HG03565 (cell line): ENCODE data around the gene VPS37C.

Experiments used
- ATAC-seq: cut with Tn5 transposase; IDR thresholded peaks from one replicate; pipeline ENCODE4 v1.9.1; 2021; ENCODE audit warnings: mild to moderate bottlenecking, moderate library complexity; ENCODE audit not compliant: unreplicated experiment

Gene VPS37C

GRCh38 chr11:61155312-61155711 lies 5.9 kb downstream of the VPS37C start:
- ATAC-seq = no peak

GRCh38 chr11:61154528-61154927 lies 6.7 kb downstream of the VPS37C start:
- no peak for ATAC-seq

- no peak for ATAC-seq
Measured at GRCh38 chr11:61153593-61154095, 7.6 kb downstream of the VPS37C start.

GRCh38 chr11:61152816-61153592 lies 8.2 kb downstream of the VPS37C start:
- no peak for ATAC-seq

- ATAC-seq = no peak
Measured at GRCh38 chr11:61151545-61152252, 9.5 kb downstream of the VPS37C start.

- ATAC-seq = no peak
Measured at GRCh38 chr11:61150706-61151544, 10.3 kb downstream of the VPS37C start.

- ATAC-seq = no peak
Measured at GRCh38 chr11:61149624-61150615, 11.3 kb downstream of the VPS37C start.

- ATAC-seq = no peak
Measured at GRCh38 chr11:61147791-61148620, 13.2 kb downstream of the VPS37C start.

- ATAC-seq = no peak
Measured at GRCh38 chr11:61147271-61147670, 14.0 kb downstream of the VPS37C start.

GRCh38 chr11:61146416-61146815 lies 14.8 kb downstream of the VPS37C start:
- ATAC-seq = no peak

GRCh38 chr11:61145228-61146005 lies 15.8 kb downstream of the VPS37C start:
- no peak for ATAC-seq

GRCh38 chr11:61144511-61145179 lies 16.6 kb downstream of the VPS37C start:
- ATAC-seq = no peak

- ATAC-seq = no peak
Measured at GRCh38 chr11:61142424-61142823, 18.8 kb downstream of the VPS37C start.

- ATAC-seq = no peak
Measured at GRCh38 chr11:61141601-61142028, 19.6 kb downstream of the VPS37C start.

- ATAC-seq = no peak
Measured at GRCh38 chr11:61140416-61140815, 20.8 kb downstream of the VPS37C start.

- ATAC-seq = no peak
Measured at GRCh38 chr11:61139387-61139786, 21.8 kb downstream of the VPS37C start.

- no peak for ATAC-seq
Measured at GRCh38 chr11:61138935-61139334, 22.3 kb downstream of the VPS37C start.

GRCh38 chr11:61134801-61135257 lies 26.4 kb downstream of the VPS37C start:
- no peak for ATAC-seq
